DND-41 (cell line): Measurements from ENCODE around the gene C1orf198.
"Not testable (repeated sequence)": the region's sequence is repeated elsewhere in the genome, so short reads cannot be mapped to it uniquely, and the experiment has no call there.

Experiments
- ATAC-seq: fragments of 200-7000 bp; cut with Tn5 transposase; 3 replicates; pipeline ENCODE4 v1.9.1; 2021; ENCODE audit warnings: low read depth; ENCODE audit not compliant: insufficient read depth
- DNase-seq: peaks from one replicate; pipeline ENCODE4 v3.0.0-alpha.2; 2020
- H2AFZ ChIP-seq: 2 replicates; pipeline ENCODE4 v1.6.0; 2012; ENCODE audit warnings: low read depth, low read length
- H3K27ac ChIP-seq: 2 replicates; pipeline ENCODE4 v1.5.1; 2012; ENCODE audit warnings: low read length, inconsistent platforms
- H3K27me3 ChIP-seq: fragments of 200-600 bp; sonication (generic); 2 replicates; pipeline ENCODE4 v1.6.0; 2012; ENCODE audit warnings: low read length, mild to moderate bottlenecking, inconsistent platforms; ENCODE audit not compliant: insufficient read depth, poor library complexity
- H3K36me3 ChIP-seq: 2 replicates; pipeline ENCODE4 v1.5.1; 2012; ENCODE audit warnings: low read length, inconsistent platforms; ENCODE audit not compliant: insufficient read depth
- H3K4me1 ChIP-seq: 2 replicates; pipeline ENCODE4 v1.5.1; 2012; ENCODE audit warnings: mild to moderate bottlenecking, low read length; ENCODE audit not compliant: insufficient read depth
- H3K4me2 ChIP-seq: 2 replicates; pipeline ENCODE4 v1.6.0; 2012; ENCODE audit warnings: mild to moderate bottlenecking, moderate library complexity, low read length, inconsistent platforms; ENCODE audit not compliant: insufficient read depth
- H3K4me3 ChIP-seq, 2 experiments: fragments of 200-600 bp in 1 of 2; shearing (Covaris generic) in 1 of 2; 2 replicates each; pipeline ENCODE4 v1.5.1; 2012 to 2016; ENCODE audit warnings: inconsistent platforms in 2 of 2, low read length in 2 of 2, mild to moderate bottlenecking in 2 of 2, low read depth in 1 of 2, moderate library complexity in 1 of 2
- H3K79me2 ChIP-seq: 2 replicates; pipeline ENCODE4 v1.6.0; 2012; ENCODE audit warnings: low read length, inconsistent platforms; ENCODE audit not compliant: insufficient read depth
- H3K9ac ChIP-seq: 2 replicates; pipeline ENCODE4 v1.6.0; 2012; ENCODE audit warnings: low read depth, mild to moderate bottlenecking, inconsistent platforms, low read length, moderate library complexity
- H3K9me3 ChIP-seq: 2 replicates; pipeline ENCODE4 v1.5.1; 2012; ENCODE audit warnings: low read length, moderate library complexity, mild to moderate bottlenecking, inconsistent platforms; ENCODE audit not compliant: insufficient read depth, severe bottlenecking
- H4K20me1 ChIP-seq: 2 replicates; pipeline ENCODE4 v1.6.0; 2012; ENCODE audit warnings: low read length; ENCODE audit not compliant: insufficient read depth
- CTCF ChIP-seq: IDR thresholded peaks from 2 replicates; pipeline ENCODE4 v1.5.1; 2012; ENCODE audit warnings: borderline replicate concordance, low read length, moderate library complexity, mild to moderate bottlenecking; ENCODE audit not compliant: poor library complexity, severe bottlenecking; ENCODE audit errors: extremely low read depth
- EZH2 ChIP-seq: IDR thresholded peaks from 3 replicates; pipeline ENCODE4 v1.6.1; 2012; ENCODE audit warnings: borderline replicate concordance, low read depth, mild to moderate bottlenecking, moderate library complexity, low read length, inconsistent platforms; ENCODE audit not compliant: severe bottlenecking

C1orf198 gene

GRCh38 chr1:230849451-230850224 lies 18.7 kb downstream of the C1orf198 start:
- H4K20me1 ChIP-seq = peaks cover 10% of the 10 kb centered on the region
- no peaks in the 10 kb centered on the region for H3K4me1 ChIP-seq
- peaks cover 11% of the 10 kb centered on the region for H3K36me3 ChIP-seq
- DNase-seq = no peak
- no peak overlapping the region for H2AFZ ChIP-seq
- no peaks in the 10 kb centered on the region for H3K9me3 ChIP-seq
- H3K9ac ChIP-seq = no peak overlapping the region
- TF ChIP-seq CTCF (no peak), EZH2 (no peak)
- no peak overlapping the region for H3K27ac ChIP-seq
- H3K27me3 ChIP-seq = no peaks in the 10 kb centered on the region
- no peaks in the 10 kb centered on the region for H3K79me2 ChIP-seq
- H3K4me2 ChIP-seq = no peak overlapping the region
- H3K4me3 ChIP-seq = no peak overlapping the region
- no peak for ATAC-seq

- peaks cover 10% of the 10 kb centered on the region for H4K20me1 ChIP-seq
Measured at GRCh38 chr1:230848235-230848634, 20.1 kb downstream of the C1orf198 start.

GRCh38 chr1:230845184-230845583 lies 23.1 kb downstream of the C1orf198 start:
- DNase-seq, ATAC-seq, H3K4me1 ChIP-seq, H3K4me2 ChIP-seq, H3K27me3 ChIP-seq, H3K27ac ChIP-seq, H3K36me3 ChIP-seq, H3K79me2 ChIP-seq, H2AFZ ChIP-seq, H3K9ac ChIP-seq, H4K20me1 ChIP-seq, H3K4me3 ChIP-seq, H3K9me3 ChIP-seq: not testable (repeated sequence)

More at GRCh38 chr1:230848235-230848634, 20.1 kb downstream of the C1orf198 start:
- H3K4me1 ChIP-seq = no peaks in the 10 kb centered on the region
- no peak overlapping the region for H3K4me2 ChIP-seq
- DNase-seq (no peak), ATAC-seq (no peak)
- H3K27ac ChIP-seq = no peak overlapping the region
- H3K79me2 ChIP-seq = no peaks in the 10 kb centered on the region
- peaks cover 11% of the 10 kb centered on the region for H3K36me3 ChIP-seq
- TF ChIP-seq CTCF = no peak
- no peak for TF ChIP-seq EZH2
- no peaks in the 10 kb centered on the region for H3K27me3 ChIP-seq
- no peak overlapping the region for H3K4me3 ChIP-seq
- no peak overlapping the region for H2AFZ ChIP-seq
- H3K9ac ChIP-seq = no peak overlapping the region
- H3K9me3 ChIP-seq = no peaks in the 10 kb centered on the region

GRCh38 chr1:230844561-230844960 lies 23.8 kb downstream of the C1orf198 start:
- DNase-seq (no peak), ATAC-seq (no peak)
- TF ChIP-seq EZH2 = no peak
- no peak for TF ChIP-seq CTCF
- Histone ChIP-seq H3K4me2 (no peak overlapping the region), H3K27ac (no peak overlapping the region), H3K27me3 (no peaks in the 10 kb centered on the region), H3K9me3 (no peaks in the 10 kb centered on the region), H3K9ac (no peak overlapping the region), H2AFZ (no peak overlapping the region), H4K20me1 (no peaks in the 10 kb centered on the region), H3K4me1 (no peaks in the 10 kb centered on the region), H3K4me3 (no peak overlapping the region), H3K36me3 (peaks cover 10% of the 10 kb centered on the region), H3K79me2 (no peaks in the 10 kb centered on the region)
